DOHH2 (cell line): Measurements from ENCODE around the gene LRRC75B.

Experiments
- H3F3A ChIP-seq: fragments of 200-600 bp; sonication (generic), shearing (Covaris generic); 2 replicates; pipeline ENCODE4 v1.6.0; 2016; ENCODE audit warnings: antibody characterized with exemption, mild to moderate bottlenecking; ENCODE audit not compliant: control insufficient read depth, insufficient read depth
- H3K27ac ChIP-seq: fragments of 200-600 bp; sonication (generic); 2 replicates; pipeline ENCODE4 v1.5.1; 2014; ENCODE audit warnings: low read depth, mild to moderate bottlenecking, low read length, moderate library complexity
- H3K27me3 ChIP-seq: fragments of 200-600 bp; sonication (generic); 2 replicates; pipeline ENCODE4 v1.6.1; 2014; ENCODE audit warnings: mild to moderate bottlenecking, low read length, mixed read lengths; ENCODE audit not compliant: control insufficient read depth
- H3K36me3 ChIP-seq: fragments of 200-600 bp; sonication (generic); 2 replicates; pipeline ENCODE4 v1.6.1; 2014; ENCODE audit warnings: mild to moderate bottlenecking, low read length, moderate library complexity, mixed read lengths; ENCODE audit not compliant: control insufficient read depth
- H3K4me1 ChIP-seq: fragments of 200-600 bp; sonication (generic); 2 replicates; pipeline ENCODE4 v1.6.1; 2014; ENCODE audit warnings: mild to moderate bottlenecking, low read length, mixed read lengths; ENCODE audit not compliant: control insufficient read depth
- H3K4me2 ChIP-seq: fragments of 200-600 bp; sonication (generic); 2 replicates; pipeline ENCODE4 v1.6.0; 2014; ENCODE audit warnings: mild to moderate bottlenecking, low read length, moderate library complexity
- H3K4me3 ChIP-seq: fragments of 200-600 bp; sonication (generic); 2 replicates; pipeline ENCODE4 v1.5.1; 2014; ENCODE audit warnings: mild to moderate bottlenecking, low read length, mixed read lengths
- H3K79me2 ChIP-seq: fragments of 200-600 bp; sonication (generic); 2 replicates; pipeline ENCODE4 v1.6.1; 2014; ENCODE audit warnings: mild to moderate bottlenecking, low read length, mixed read lengths; ENCODE audit not compliant: control insufficient read depth
- H3K9me2 ChIP-seq: fragments of 200-600 bp; sonication (generic); replicated peaks from 2 replicates; pipeline ENCODE4 v1.6.1; 2014; ENCODE audit warnings: mild to moderate bottlenecking, low read length, mixed read lengths; ENCODE audit not compliant: control insufficient read depth
- H3K9me3 ChIP-seq: fragments of 200-600 bp; sonication (generic); 2 replicates; pipeline ENCODE4 v1.6.1; 2014; ENCODE audit warnings: antibody characterized with exemption, low read length, mixed read lengths; ENCODE audit not compliant: control insufficient read depth, insufficient read depth
- H4K20me1 ChIP-seq: fragments of 200-600 bp; sonication (generic); 2 replicates; pipeline ENCODE4 v1.6.0; 2014; ENCODE audit warnings: low read depth, mild to moderate bottlenecking, antibody characterized with exemption, low read length, moderate library complexity; ENCODE audit not compliant: control insufficient read depth, insufficient read depth
- CTCF ChIP-seq: fragments of 200-600 bp; sonication (generic); IDR thresholded peaks from one replicate; pipeline ENCODE4 v1.5.1; 2014; ENCODE audit warnings: antibody characterized with exemption, mild to moderate bottlenecking, low read depth, low read length; ENCODE audit not compliant: poor library complexity, severe bottlenecking
- EZH2phosphoT487 ChIP-seq: fragments of 200-600 bp; sonication (generic); IDR thresholded peaks from 2 replicates; pipeline ENCODE4 v1.6.1; 2017; ENCODE audit warnings: borderline replicate concordance, mild to moderate bottlenecking, antibody characterized with exemption, low read length, moderate library complexity, mixed read lengths

The LRRC75B gene

GRCh38 chr22:24576778-24577177 lies 16.1 kb downstream of the LRRC75B start:
- no peak overlapping the region for H3K27ac ChIP-seq

GRCh38 chr22:24571266-24571665 lies 21.6 kb downstream of the LRRC75B start:
- no peak overlapping the region for H3K4me2 ChIP-seq
- H3K4me1 ChIP-seq: no peaks in the 10 kb centered on the region
- no peaks in the 10 kb centered on the region for H3K9me2 ChIP-seq
- peaks cover 81% of the 10 kb centered on the region for H3K36me3 ChIP-seq
- TF ChIP-seq CTCF (no peak), EZH2phosphoT487 (no peak)
- no peak overlapping the region for H3K4me3 ChIP-seq
- peaks cover 28% of the 10 kb centered on the region for H3K79me2 ChIP-seq
- peaks cover 6% of the 10 kb centered on the region for H3F3A ChIP-seq
- H3K27me3 ChIP-seq: no peaks in the 10 kb centered on the region
- no peak overlapping the region for H3K27ac ChIP-seq
- no peaks in the 10 kb centered on the region for H3K9me3 ChIP-seq
- peaks cover 4% of the 10 kb centered on the region; the same call in 1 of the 2 replicates for H4K20me1 ChIP-seq

More at GRCh38 chr22:24576778-24577177, 16.1 kb downstream of the LRRC75B start:
- no peak overlapping the region for H3K4me2 ChIP-seq
- no peaks in the 10 kb centered on the region for H3K9me3 ChIP-seq
- TF ChIP-seq CTCF (no peak), EZH2phosphoT487 (no peak)
- no peak overlapping the region for H3K4me3 ChIP-seq
- H3K9me2 ChIP-seq: no peaks in the 10 kb centered on the region
- peaks cover 34% of the 10 kb centered on the region for H3F3A ChIP-seq
- no peaks in the 10 kb centered on the region for H3K79me2 ChIP-seq
- 0 out of 2 replicates have a peak, but pooled peaks cover 4% of the 10 kb centered on the region for H4K20me1 ChIP-seq
- H3K4me1 ChIP-seq: no peaks in the 10 kb centered on the region
- H3K27me3 ChIP-seq: no peaks in the 10 kb centered on the region
- H3K36me3 ChIP-seq: peaks cover 43% of the 10 kb centered on the region

GRCh38 chr22:24567668-24568067 lies 25.2 kb downstream of the LRRC75B start:
- Histone ChIP-seq H3K4me3 (no peak overlapping the region), H3K79me2 (peaks cover 64% of the 10 kb centered on the region), H3K36me3 (peaks cover 88% of the 10 kb centered on the region), H3K9me3 (no peaks in the 10 kb centered on the region), H3K4me2 (no peak overlapping the region), H4K20me1 (peaks cover 17% of the 10 kb centered on the region), H3K4me1 (no peaks in the 10 kb centered on the region), H3K27me3 (no peaks in the 10 kb centered on the region), H3K9me2 (no peaks in the 10 kb centered on the region), H3K27ac (no peak overlapping the region), H3F3A (no peaks in the 10 kb centered on the region)
- TF ChIP-seq CTCF (no peak), EZH2phosphoT487 (no peak)
